Hematopoietic multipotent progenitor cell treated with erythropoietin and hydrocortisone succinate and interleukin-3 and kit ligand, for 4 days (in vitro differentiated cells): ENCODE measurements around the gene CPSF7.
"Not testable (repeated sequence)": the region's sequence is repeated elsewhere in the genome, so short reads cannot be mapped to it uniquely, and the experiment has no call there.

Experiments used
- DNase-seq: peaks from one replicate; pipeline ENCODE4 v3.0.0-alpha.2; 2015

The CPSF7 gene

GRCh38 chr11:61430839-61431238 is 1.1 kb upstream of the CPSF7 start:
- DNase-seq = not testable (repeated sequence)

- DNase-seq = peak; percentile 90
Measured at GRCh38 chr11:61429346-61429690, 457 bp downstream of the CPSF7 start.

GRCh38 chr11:61425367-61426131 is 4.2 kb downstream of the CPSF7 start:
- no peak for DNase-seq

GRCh38 chr11:61422226-61422625 is 7.5 kb downstream of the CPSF7 start:
- DNase-seq = no peak

GRCh38 chr11:61418136-61418535 is 11.6 kb downstream of the CPSF7 start:
- DNase-seq = no peak

- peak; percentile 79 for DNase-seq
Measured at GRCh38 chr11:61417670-61418069, 12.1 kb downstream of the CPSF7 start.

GRCh38 chr11:61416941-61417340 is 12.8 kb downstream of the CPSF7 start:
- DNase-seq = peak; percentile 56

- no peak for DNase-seq
Measured at GRCh38 chr11:61415381-61415780, 14.4 kb downstream of the CPSF7 start.

GRCh38 chr11:61414547-61414946 is 15.2 kb downstream of the CPSF7 start:
- no peak for DNase-seq

GRCh38 chr11:61413496-61413895 is 16.3 kb downstream of the CPSF7 start:
- no peak for DNase-seq

- DNase-seq = no peak
Measured at GRCh38 chr11:61411589-61411988, 18.2 kb downstream of the CPSF7 start.

- DNase-seq = no peak
Measured at GRCh38 chr11:61406991-61407728, 22.6 kb downstream of the CPSF7 start.

- DNase-seq = no peak
Measured at GRCh38 chr11:61406067-61406466, 23.7 kb downstream of the CPSF7 start.

GRCh38 chr11:61404641-61405040 is 25.1 kb downstream of the CPSF7 start:
- no peak for DNase-seq

GRCh38 chr11:61404103-61404502 is 25.7 kb downstream of the CPSF7 start:
- DNase-seq = no peak

GRCh38 chr11:61403658-61404057 is 26.1 kb downstream of the CPSF7 start:
- no peak for DNase-seq

- no peak for DNase-seq
Measured at GRCh38 chr11:61401573-61401972, 28.2 kb downstream of the CPSF7 start.

- no peak for DNase-seq
Measured at GRCh38 chr11:61401173-61401572, 28.6 kb downstream of the CPSF7 start.

GRCh38 chr11:61392981-61393595 is 36.7 kb downstream of the CPSF7 start:
- DNase-seq = peak; percentile 73

- DNase-seq = peak; percentile 37
Measured at GRCh38 chr11:61390161-61390560, 39.6 kb downstream of the CPSF7 start.

GRCh38 chr11:61384271-61385242 is 45.2 kb downstream of the CPSF7 start:
- DNase-seq = peak; percentile 41

GRCh38 chr11:61383859-61384258 is 45.9 kb downstream of the CPSF7 start:
- not testable (repeated sequence) for DNase-seq

- no peak for DNase-seq
Measured at GRCh38 chr11:61380884-61381283, 48.9 kb downstream of the CPSF7 start.
